ENCODE results near the gene EMSY.

DNA sequence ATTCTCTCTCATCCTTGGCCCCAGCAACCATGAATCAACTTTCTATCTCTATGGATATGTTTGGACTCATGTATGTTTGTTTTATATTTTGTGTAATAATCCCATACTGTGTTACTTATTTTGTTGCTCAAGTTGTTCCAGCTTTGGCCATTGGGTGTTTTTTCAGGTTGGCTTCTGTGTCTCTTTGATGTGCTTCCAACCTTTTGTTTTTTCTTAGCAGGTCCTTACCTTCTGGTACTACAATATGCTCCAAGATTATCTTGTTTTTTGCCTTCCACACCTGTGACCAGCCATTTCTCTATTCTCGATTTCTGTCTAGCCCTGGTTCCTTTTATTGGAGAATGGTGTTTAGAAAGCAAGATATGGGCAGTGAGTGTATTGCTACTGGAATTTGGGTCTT, 49.5 kb upstream of the EMSY start:
- no peak for TF ChIP-seq YY1 (IDR thresholded peaks at IDR 0.05; ENCODE audit: insufficient read depth, insufficient read length)
- no peak for TF ChIP-seq ZNF274 (IDR thresholded peaks at IDR 0.05; ENCODE audit: low read depth, low read length)
- TF ChIP-seq SUZ12 (IDR thresholded peaks at IDR 0.05; ENCODE audit: extremely low read depth, insufficient read depth, insufficient read length): no peak

All from NT2/D1 (cell line).